ENCODE data around the gene WWTR1. TPM values are rescaled to one million over a fixed set of nuclear protein-coding genes. Genes with fewer than 3 reads are reported as not detected.
A peak's percentile ranks its signal among the peaks of the same experiment; 100 is the strongest.

The WWTR1 gene
- total RNA-seq, 1 experiment from 2014 or later = 36.4 TPM

GRCh38 chr3:149623824-149624223, 34.0 kb downstream of the WWTR1 start:
- DNase-seq (ENCODE audit: low read depth) = peak; percentile 38

DNA sequence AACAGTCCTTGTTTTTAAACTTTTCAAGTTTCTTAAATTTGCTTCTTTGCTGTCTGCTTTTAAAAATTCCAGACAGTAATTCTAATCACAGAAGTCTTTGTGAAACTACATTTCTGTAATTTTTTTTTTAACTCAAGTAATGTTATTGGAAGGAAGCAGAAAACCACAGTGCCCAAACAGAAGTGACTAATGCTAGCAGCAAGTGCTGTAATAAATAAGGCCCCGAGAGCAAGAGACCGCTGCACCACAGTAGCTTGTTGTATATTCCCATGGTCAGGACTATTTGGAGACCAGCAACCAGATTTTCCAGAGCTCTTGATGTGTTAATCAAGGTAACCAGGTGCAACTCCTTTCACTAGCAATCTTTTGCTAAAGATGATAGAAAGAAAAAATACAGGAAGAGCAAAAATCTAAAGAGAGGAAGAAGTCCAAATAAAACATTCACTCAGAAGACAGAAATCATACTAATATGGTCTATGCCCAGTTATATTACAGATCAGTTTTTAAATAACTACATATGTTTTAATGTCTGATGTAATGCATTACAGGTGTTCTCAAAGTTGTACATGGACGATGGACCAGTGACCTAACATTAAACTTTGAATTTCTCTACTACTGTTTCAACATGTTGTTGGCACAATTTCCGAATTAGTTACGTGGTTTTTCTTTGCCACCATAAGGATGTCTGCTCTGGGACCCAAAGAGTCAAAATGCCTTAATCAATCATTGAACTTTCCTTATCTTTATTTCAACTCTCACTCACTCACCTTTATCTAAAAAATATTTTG, 36.4 kb downstream of the WWTR1 start:
- DNase-seq (ENCODE audit: low read depth) = peak; percentile 96

- peak; percentile 80 for DNase-seq (ENCODE audit: low read depth)
These were observed 37.4 kb downstream of the WWTR1 start for GRCh38 chr3:149620291-149621020.

- DNase-seq (ENCODE audit: low read depth) = peak; percentile 48
These were observed 38.7 kb downstream of the WWTR1 start for GRCh38 chr3:149619136-149619535.

- DNase-seq (ENCODE audit: low read depth) = no peak
These were observed 39.4 kb downstream of the WWTR1 start for GRCh38 chr3:149618151-149619123.

DNA sequence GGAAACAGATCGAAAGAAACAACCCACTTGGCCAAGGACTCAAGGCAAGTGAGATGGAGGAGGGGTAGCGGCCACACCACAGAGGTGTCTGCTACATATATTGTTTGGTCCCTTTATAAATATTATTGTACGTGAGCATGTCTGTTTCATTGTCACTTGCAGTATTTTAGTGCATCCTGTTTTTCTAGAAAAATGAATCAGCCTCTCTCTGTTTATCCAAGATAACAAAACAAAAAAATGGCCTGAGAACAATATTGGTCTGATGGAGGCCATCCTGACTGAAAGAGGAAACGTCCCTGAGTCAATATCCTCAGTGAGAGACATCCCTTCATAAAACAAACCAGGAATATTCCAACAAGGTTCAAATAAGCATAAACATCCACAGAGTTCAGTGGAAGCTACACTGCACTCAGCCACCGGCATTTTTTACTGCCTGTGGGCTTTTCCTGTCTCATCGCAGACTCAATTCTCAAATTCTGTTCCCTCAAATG, 42.0 kb downstream of the WWTR1 start:
- DNase-seq (ENCODE audit: low read depth) = peak; percentile 56

- DNase-seq (ENCODE audit: low read depth) = no peak
These were observed 43.8 kb downstream of the WWTR1 start for GRCh38 chr3:149613988-149614387.

DNA sequence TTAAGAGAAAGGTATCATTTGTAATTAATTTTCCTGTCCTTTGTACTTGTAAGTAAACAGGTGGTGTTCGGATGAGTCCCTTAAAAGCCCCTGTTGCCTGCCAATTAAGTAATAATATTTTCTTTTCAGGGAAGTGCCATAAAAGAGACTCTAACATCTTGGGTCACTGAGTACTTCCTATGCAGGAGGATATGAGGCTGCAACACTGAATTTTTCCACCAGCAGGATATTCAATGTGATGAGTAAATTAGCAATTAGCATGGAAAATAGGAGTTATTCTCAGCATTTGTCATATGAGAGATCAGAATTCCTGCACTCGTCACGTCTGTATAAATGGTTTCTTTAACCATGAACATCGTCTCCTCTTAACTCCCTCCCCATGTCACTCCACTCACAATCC, 45.4 kb downstream of the WWTR1 start:
- DNase-seq (ENCODE audit: low read depth) = no peak

DNA sequence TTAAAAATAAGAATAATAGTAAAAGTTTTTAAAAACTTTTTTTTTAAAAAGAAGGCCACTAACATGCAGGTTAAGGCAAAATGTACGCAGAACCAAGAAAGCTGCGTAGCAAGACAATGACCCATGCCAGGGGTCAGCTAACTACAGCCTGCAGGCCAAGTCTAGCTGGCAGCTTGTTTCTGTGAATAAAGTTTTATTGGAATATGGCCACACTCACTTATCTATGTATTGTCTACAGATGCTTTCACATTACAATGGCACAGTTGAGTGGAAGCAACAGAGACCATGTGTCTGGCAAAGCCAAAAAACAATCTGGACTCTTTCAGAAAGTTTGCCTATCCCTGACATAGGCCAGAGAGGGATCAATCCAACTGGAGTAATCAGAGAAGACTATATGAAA, 46.7 kb downstream of the WWTR1 start:
- no peak for DNase-seq (ENCODE audit: low read depth)

DNA sequence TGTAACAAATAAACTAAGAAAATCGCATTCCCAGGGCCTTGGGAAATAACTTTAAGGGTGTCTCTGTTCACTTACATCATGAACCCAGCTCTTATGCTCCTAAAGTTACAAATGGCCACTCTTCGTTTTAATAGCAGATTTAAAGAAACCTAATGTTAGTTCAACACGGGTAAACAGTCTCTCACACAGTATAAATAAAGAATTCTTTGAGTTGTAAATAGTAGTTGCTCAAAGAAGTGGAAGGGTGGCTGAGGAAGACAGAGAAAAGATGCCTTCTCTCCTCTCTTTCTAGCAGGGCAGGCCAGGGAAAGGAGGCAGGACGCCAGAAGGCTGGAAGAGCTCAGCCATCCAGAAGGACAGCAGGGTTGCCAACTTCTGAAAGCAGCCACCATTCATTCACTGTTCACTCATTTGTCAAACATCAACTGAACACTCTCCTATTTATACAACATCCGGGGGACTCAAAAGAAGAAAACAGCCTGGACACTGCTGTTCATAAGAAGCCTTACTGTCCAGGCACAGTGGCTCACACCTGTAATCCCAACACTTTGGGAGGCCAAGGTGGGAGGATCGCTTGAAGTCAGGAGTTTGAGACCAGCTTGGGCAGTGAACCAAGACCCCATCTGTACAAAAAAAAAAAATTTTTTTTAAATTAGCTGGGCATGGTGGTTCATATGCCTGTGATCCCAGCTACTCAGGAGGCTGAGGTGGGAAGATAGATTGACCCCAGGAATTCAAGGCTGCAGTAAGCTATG, 47.3 kb downstream of the WWTR1 start:
- DNase-seq (ENCODE audit: low read depth) = peak; percentile 59

DNA sequence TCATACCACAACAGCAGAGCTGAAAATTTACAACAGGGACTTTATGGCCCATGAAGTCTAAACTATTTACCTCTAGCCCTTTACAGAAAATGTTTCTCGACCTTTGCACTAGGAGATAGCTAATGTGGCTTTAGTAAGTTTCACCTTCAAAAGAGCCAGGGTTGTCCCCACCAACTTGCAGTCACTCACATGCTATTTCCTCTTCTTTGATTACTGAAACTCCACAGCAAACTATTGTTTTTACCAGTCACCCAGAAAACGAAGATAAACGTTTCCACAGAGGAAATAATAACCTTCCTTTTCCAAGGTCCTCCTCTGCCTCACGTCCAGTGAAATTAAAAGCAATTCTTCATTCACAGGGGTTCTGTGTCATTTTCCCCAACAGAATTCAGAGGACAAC, 48.2 kb downstream of the WWTR1 start:
- no peak for DNase-seq (ENCODE audit: low read depth)

DNA sequence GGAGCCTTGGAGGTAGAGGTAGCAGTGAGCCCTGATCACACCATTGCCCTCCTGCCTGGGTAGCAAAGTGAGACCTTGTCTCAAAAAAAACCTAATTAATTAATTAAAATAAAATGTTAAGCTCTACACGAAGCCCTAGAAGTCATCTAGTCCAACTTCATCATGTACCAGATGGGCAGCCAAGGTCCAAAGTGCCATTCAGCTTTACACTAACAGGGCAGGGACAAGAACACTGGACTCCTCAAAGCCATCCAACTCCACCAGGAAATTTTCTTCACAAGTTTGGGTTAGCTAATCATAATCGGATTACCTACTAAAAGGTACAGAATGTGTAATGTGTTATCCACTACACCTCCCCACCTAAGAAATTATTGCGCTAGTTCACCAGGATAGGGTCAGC, 48.8 kb downstream of the WWTR1 start:
- DNase-seq (ENCODE audit: low read depth) = no peak

DNA sequence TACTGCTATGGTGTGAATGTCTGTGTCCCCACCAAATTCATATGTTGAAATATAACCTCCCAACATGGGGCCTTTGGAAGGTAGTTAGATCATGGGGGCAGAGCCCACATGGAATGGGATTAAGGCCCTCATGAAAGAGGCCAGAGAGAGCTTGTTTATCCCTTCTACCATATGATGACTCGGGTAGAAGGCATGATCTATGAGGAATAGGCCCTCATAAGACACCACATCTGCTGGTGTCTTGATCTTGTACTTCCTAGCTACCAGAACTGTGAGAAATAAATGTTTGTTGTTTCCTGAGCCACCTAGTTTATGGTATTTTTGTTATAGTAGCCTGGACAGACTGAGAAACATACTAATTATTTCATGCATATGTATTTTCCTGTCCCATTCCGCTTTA, 51.9 kb downstream of the WWTR1 start:
- DNase-seq (ENCODE audit: low read depth) = peak; percentile 91

DNA sequence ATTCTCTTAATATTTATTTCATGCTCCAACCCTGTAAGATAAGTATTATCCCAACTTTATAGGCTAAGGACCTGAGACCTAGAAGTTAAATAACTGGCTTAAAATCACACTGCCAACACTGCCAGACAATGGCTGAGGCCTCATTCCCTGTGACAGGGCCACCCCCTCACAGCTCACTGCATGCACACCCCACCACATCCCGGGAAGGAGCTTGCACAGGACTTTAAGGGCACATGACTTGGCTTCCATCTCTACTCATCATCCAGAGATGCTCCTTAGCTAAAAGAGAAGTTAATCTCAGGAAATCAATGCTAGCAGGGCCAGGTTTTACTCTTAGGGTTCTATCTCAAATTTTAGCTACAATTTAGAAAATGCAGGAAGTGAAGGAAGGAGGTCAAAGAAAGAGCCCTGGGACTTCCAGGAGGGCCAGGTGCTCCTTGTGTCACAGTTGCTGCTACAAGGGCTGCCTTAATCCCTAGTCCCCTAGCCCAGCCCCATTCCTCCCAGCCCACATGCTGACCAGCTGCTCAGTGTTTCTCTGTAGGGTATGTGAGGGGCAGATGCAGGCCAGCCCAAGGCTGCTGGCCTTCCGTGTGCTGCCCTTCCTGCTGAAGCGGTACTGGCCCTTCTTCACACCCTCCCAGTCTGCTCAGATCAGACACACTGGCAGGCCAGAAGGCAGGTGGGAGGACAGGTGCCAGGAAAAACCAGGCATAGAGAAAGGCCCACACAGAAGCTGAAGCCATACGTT, 53.5 kb downstream of the WWTR1 start:
- no peak for DNase-seq (ENCODE audit: low read depth)

- DNase-seq (ENCODE audit: low read depth) = peak; percentile 86
These were observed 54.4 kb downstream of the WWTR1 start for GRCh38 chr3:149603126-149604074.

DNA sequence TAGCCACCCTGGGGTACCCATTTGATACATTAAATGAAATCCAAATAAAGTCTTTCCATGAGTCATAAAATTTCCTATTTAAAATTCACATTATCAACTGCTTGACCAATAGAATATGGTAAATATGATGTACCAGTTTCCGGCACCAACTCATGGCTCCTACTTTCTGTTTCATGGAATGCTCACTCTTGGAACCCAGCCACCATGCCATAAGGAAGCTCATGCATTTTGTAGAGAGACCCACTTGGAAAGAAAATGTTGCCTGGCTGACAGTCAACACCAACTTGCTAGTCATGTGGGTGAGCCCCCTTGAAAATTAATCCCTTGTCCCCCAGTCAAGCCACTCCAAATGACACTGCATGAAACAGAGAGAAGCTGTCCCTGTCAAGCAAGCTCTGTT, 57.2 kb downstream of the WWTR1 start:
- no peak for DNase-seq (ENCODE audit: low read depth)

- DNase-seq (ENCODE audit: low read depth) = peak; percentile 29
These were observed 58.6 kb downstream of the WWTR1 start for GRCh38 chr3:149599236-149599635.

DNA sequence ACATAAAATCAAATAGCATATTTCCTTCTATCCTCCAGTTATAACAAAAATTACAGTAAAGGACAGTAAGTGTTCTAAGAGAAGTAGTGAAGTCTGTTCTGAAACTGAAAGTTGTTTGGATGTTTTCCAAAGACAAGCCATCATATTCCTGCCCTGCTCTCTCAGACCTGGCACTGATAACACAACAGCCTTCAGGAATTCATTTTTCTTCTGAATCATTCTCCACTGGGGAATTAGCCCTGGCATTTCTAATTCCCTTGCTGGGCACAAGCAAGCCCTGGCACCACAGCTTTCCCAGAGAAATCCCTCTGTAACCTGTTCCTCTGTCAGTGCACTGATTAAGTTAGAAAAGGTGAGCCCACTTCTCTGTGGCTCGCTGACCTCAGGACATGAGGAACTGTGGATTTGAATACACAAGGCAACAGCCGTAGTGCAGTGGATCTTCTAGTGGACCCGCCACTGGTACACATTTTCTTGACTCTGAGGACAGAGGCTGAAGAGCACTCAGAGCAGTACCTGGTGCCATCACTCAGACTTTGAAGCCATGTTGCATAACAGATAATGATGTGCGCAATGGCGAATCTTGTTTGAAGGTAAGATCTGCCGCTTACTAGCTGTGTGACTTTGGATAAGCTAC, 61.6 kb downstream of the WWTR1 start:
- DNase-seq (ENCODE audit: low read depth) = peak; percentile 88
